Body of pancreas (tissue), 4 donors: Measurements from ENCODE around the gene PTGDS. TPM values are rescaled to one million over a fixed set of nuclear protein-coding genes. Genes with fewer than 3 reads are reported as not detected.

Experiments
- ATAC-seq: fragments of 150-250 bp; one replicate; pipeline ENCODE4 v1.9.1; 2016
- DNase-seq, 4 donors: peaks; one replicate each; pipeline ENCODE4 v3.0.0-alpha.2; 2019
- H3K27ac ChIP-seq, 4 donors: fragments of 200-600 bp; sonication (generic); 1 replicate in 3 of 4; 2 replicates in 1 of 4; pipeline versions ENCODE4 v1.5.1 to v1.6.1; 2016 to 2019; ENCODE audit warnings: mild to moderate bottlenecking in 1 of 4, mixed read lengths in 1 of 4, moderate library complexity in 1 of 4
- H3K27me3 ChIP-seq, 2 donors: fragments of 200-600 bp; sonication (generic); one replicate each; pipeline ENCODE4 v1.6.0; 2016; ENCODE audit warnings: mild to moderate bottlenecking in 1 of 2
- H3K36me3 ChIP-seq, 2 donors: fragments of 200-600 bp; sonication (generic); replicated peaks in 1 of 2; 2 replicates each; pipeline ENCODE4 v1.5.1; 2016; ENCODE audit warnings: low read depth in 2 of 2; ENCODE audit not compliant: insufficient read depth in 1 of 2
- H3K4me1 ChIP-seq: fragments of 200-600 bp; sonication (generic); one replicate; pipeline ENCODE4 v1.6.0; 2016
- H3K4me3 ChIP-seq, 2 donors: fragments of 200-600 bp; sonication (generic); 1 replicate in 1 of 2; 2 replicates in 1 of 2; pipeline ENCODE4 v1.5.1; 2016 to 2019
- H3K9me3 ChIP-seq, 3 donors: fragments of 200-600 bp; sonication (generic); 1 replicate in 2 of 3; 2 replicates in 1 of 3; pipeline ENCODE4 v1.5.1; 2016
- CTCF ChIP-seq, 7 experiments: fragments of 450-650 bp in 4 of 7; fragments of 200-600 bp in 3 of 7; sonication (generic) in 3 of 7; IDR thresholded peaks; one replicate each; pipeline ENCODE4 v1.5.1; 2016 to 2019; ENCODE audit warnings: antibody characterized with exemption in 7 of 7
- POLR2A ChIP-seq, 3 donors: fragments of 450-650 bp; IDR thresholded peaks; one replicate each; pipeline ENCODE4 v1.6.1; 2016; ENCODE audit warnings: antibody characterized with exemption in 3 of 3, mild to moderate bottlenecking in 2 of 3
- WGBS, 2 donors: methylation state at CpG; one replicate each; pipeline ENCODE4 v1.1.5; 2017; 5-methylcytosine and 5-hydroxymethylcytosine counted together
- intact Hi-C: fragments of 100-400 bp; cut with DNase I; formaldehyde crosslinking; loops from one replicate; pipeline ENCODE4 v1.15.1; 2023
- total RNA-seq, 2 donors: library from RNA; depleted of rRNA; stranded (reverse); fragments of >200 nt; gene quantifications; one replicate each; pipeline ENCODE4 v1.1.0, GENCODE V29; 2016

Gene PTGDS
- total RNA-seq, 2 donors from 2014 or later = 17.8 to 48.0 TPM

GRCh38 chr9:136972335-136972734, 5.0 kb upstream of the PTGDS start:
- Histone ChIP-seq H3K27me3 (no peaks in the 10 kb centered on the region), H3K4me1 (no peaks in the 10 kb centered on the region), H3K36me3 (no peaks in the 10 kb centered on the region), H3K4me3 (no peak overlapping the region), H3K9me3 (no peaks in the 10 kb centered on the region), H3K27ac (no peak overlapping the region)
- no peak for ATAC-seq
- intact Hi-C loops = no loop called here
- TF ChIP-seq POLR2A (IDR thresholded peaks at IDR 0.05) (no peak), CTCF (IDR thresholded peaks at IDR 0.05) (no peak)
- 70 to 83% methylated on average over 7 to 11 of the region's 11 CpGs for WGBS, 2 donors
- no peak for DNase-seq

- intact Hi-C loops = no loop called here
- no peak for TF ChIP-seq POLR2A (IDR thresholded peaks at IDR 0.05)
- no peak overlapping the region for H3K27ac ChIP-seq
- no peaks in the 10 kb centered on the region for H3K36me3 ChIP-seq
- H3K4me1 ChIP-seq = peaks cover 2% of the 10 kb centered on the region
- ATAC-seq = no peak
- no peaks in the 10 kb centered on the region for H3K9me3 ChIP-seq
- 52 to 64% methylated on average over 3 to 13 of the region's 13 CpGs for WGBS, 2 donors
- no peak overlapping the region for H3K4me3 ChIP-seq
- DNase-seq = no peak
- no peaks in the 10 kb centered on the region for H3K27me3 ChIP-seq
Observed at GRCh38 chr9:136972743-136973142, 4.6 kb upstream of the PTGDS start.

- TF ChIP-seq CTCF (IDR thresholded peaks at IDR 0.05) = no peak
- no peak for TF ChIP-seq POLR2A (IDR thresholded peaks at IDR 0.05)
- intact Hi-C loops = no loop called here
- H3K4me1 ChIP-seq = peaks cover 6% of the 10 kb centered on the region
- WGBS, 2 donors = 86 to 87% methylated on average over 13 to 25 of the region's 29 CpGs
- no peak overlapping the region for H3K27ac ChIP-seq
- H3K4me3 ChIP-seq = no peak overlapping the region
- no peaks in the 10 kb centered on the region for H3K9me3 ChIP-seq
- ATAC-seq (no peak), DNase-seq (no peak)
- H3K36me3 ChIP-seq = no peaks in the 10 kb centered on the region
- H3K27me3 ChIP-seq = no peaks in the 10 kb centered on the region
Observed at GRCh38 chr9:136973618-136974617, 3.4 kb upstream of the PTGDS start.

GRCh38 chr9:136974817-136975535, 2.3 kb upstream of the PTGDS start:
- Histone ChIP-seq H3K27me3 (no peaks in the 10 kb centered on the region), H3K9me3 (no peaks in the 10 kb centered on the region), H3K36me3 (no peaks in the 10 kb centered on the region), H3K27ac (no peak overlapping the region), H3K4me1 (peaks cover 6% of the 10 kb centered on the region), H3K4me3 (no peak overlapping the region)
- 68 to 88% methylated on average over 10 to 15 of the region's 15 CpGs for WGBS, 2 donors
- DNase-seq (no peak), ATAC-seq (no peak)
- no peak for TF ChIP-seq CTCF (IDR thresholded peaks at IDR 0.05)
- TF ChIP-seq POLR2A (IDR thresholded peaks at IDR 0.05) = no peak
- intact Hi-C loops = no loop called here

- DNase-seq = no peak
- WGBS, 2 donors = 66 to 73% methylated on average over 4 to 14 of the region's 14 CpGs
- H3K9me3 ChIP-seq = no peaks in the 10 kb centered on the region
- TF ChIP-seq POLR2A (IDR thresholded peaks at IDR 0.05) (no peak), CTCF (IDR thresholded peaks at IDR 0.05) (no peak)
- ATAC-seq = no peak
- peaks cover 6% of the 10 kb centered on the region for H3K4me1 ChIP-seq
- intact Hi-C loops = no loop called here
- no peaks in the 10 kb centered on the region for H3K36me3 ChIP-seq
- no peak overlapping the region for H3K27ac ChIP-seq
- H3K27me3 ChIP-seq = no peaks in the 10 kb centered on the region
- H3K4me3 ChIP-seq = no peak overlapping the region
Observed at GRCh38 chr9:136975644-136976043, 1.7 kb upstream of the PTGDS start.
